CMK (cell line): ENCODE data around the gene KHNYN.
"Not testable (repeated sequence)": the region's sequence is repeated elsewhere in the genome, so short reads cannot be mapped to it uniquely, and the experiment has no call there.

Experiments
- DNase-seq: peaks from one replicate; pipeline ENCODE4 v3.0.0-alpha.2; 2010; ENCODE audit warnings: low read depth

KHNYN gene

GRCh38 chr14:24473211-24473610 lies 43.5 kb downstream of the KHNYN start:
- DNase-seq = no peak

- DNase-seq = no peak
These were observed 45.5 kb downstream of the KHNYN start for GRCh38 chr14:24475261-24475660.

GRCh38 chr14:24479999-24480398 lies 50.2 kb downstream of the KHNYN start:
- DNase-seq = not testable (repeated sequence)

- DNase-seq = no peak
These were observed 52.0 kb downstream of the KHNYN start for GRCh38 chr14:24481622-24482324.

- DNase-seq = not testable (repeated sequence)
These were observed 53.0 kb downstream of the KHNYN start for GRCh38 chr14:24482699-24483303.

- no peak for DNase-seq
These were observed 54.0 kb downstream of the KHNYN start for GRCh38 chr14:24483604-24484252.
